HG02840 (cell line): Measurements from ENCODE around the gene PCNX3.
"Not testable (repeated sequence)": the region's sequence is repeated elsewhere in the genome, so short reads cannot be mapped to it uniquely, and the experiment has no call there.

Experiments used
- ATAC-seq: cut with Tn5 transposase; IDR thresholded peaks from one replicate; pipeline ENCODE4 v1.9.1; 2021; ENCODE audit warnings: mild to moderate bottlenecking, moderate library complexity, moderate number of reproducible peaks; ENCODE audit not compliant: unreplicated experiment, low FRiP score

The PCNX3 gene

DNA sequence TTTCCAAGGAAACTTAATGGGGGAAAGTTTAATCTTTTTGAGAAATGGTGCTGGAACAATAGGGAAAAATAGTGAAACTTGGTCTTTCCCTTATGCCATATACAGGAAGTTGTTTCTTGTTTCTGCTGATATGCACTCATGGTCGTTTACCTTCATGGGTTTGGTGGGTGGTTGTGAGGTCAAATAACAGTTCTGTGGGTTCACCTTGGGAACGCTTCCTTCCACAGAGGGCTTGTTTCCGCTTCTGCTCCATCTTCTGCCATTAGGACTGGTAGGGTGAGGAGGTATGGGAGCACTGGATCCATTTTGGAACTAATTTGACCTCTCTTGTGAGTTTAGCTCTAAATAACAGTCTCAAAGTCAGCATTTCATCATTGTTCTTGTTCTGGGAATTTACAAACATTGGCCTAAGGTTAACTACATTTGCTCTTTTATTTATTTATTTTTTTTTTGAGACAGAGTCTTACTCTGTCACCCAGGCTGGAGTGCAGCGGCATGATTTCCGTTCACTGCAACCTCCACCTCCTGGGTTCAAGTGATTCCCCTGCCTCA, 64.7 kb downstream of the PCNX3 start:
- no peak for ATAC-seq

DNA sequence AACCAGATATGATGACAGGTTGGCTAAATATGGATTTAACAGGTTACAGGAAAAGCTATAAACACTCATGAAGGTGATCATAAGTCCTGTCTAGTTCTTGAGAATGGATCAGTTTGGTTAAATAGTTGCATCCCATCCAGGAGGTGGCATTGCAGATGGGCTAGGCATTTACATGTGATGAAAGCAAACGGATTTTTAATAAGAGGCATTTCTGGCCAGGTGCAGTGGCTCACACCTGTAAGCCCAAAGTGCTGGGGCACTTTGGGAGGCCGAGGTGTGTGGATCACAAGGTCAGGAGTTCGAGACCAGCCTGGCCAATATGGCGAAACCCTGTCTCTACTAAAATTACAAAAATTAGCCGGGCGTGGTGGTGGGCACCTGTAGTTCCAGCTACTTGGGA, 67.9 kb downstream of the PCNX3 start:
- not testable (repeated sequence) for ATAC-seq

DNA sequence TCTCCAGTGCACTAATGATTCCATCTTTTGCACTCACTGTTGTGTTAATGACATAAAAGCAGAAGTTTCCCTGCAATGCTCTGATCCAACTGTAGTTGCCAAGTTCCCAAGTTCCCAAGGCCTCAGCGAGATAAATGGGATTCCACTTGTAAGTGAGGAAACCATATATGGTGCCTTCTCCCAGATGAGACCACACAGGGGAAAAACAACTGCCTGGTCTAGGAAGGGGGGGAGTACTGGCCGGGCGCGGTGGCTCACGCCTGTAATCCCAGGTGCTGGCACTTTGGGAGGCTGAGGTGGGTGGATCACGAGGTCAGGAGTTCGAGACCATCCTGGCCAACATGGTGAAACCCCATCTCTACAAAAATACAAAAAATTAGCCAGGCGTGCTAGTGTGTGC, 70.4 kb downstream of the PCNX3 start:
- no peak for ATAC-seq
